Neural cell (in vitro differentiated cells): ENCODE results near the gene THADA.

ENCODE experiments used
- CTCF ChIP-seq: fragments of 450-650 bp; IDR thresholded peaks from 2 replicates; pipeline ENCODE4 v1.5.1; 2014; ENCODE audit warnings: antibody characterized with exemption, mild to moderate bottlenecking, moderate library complexity; ENCODE audit not compliant: poor library complexity, severe bottlenecking
- EP300 ChIP-seq: fragments of 450-650 bp; conservative IDR thresholded peaks from 2 replicates; pipeline ENCODE4 v1.6.1; 2014; ENCODE audit warnings: antibody characterized with exemption, mild to moderate bottlenecking, moderate library complexity; ENCODE audit not compliant: poor library complexity, severe bottlenecking
- EZH2 ChIP-seq: fragments of 200-600, 300-800 bp; shearing (Covaris generic), sonication (generic); IDR thresholded peaks from 2 replicates; pipeline ENCODE4 v1.6.1; 2014; ENCODE audit warnings: antibody characterized with exemption, low read length, borderline replicate concordance, mild to moderate bottlenecking; ENCODE audit not compliant: insufficient read depth, poor library complexity, severe bottlenecking
- POLR2AphosphoS5 ChIP-seq: IDR thresholded peaks from 2 replicates; pipeline ENCODE4 v1.6.1; 2012
- RAD21 ChIP-seq: fragments of 450-650 bp; conservative IDR thresholded peaks from 2 replicates; pipeline ENCODE4 v1.6.1; 2014; ENCODE audit warnings: antibody characterized with exemption, mild to moderate bottlenecking, moderate library complexity
- REST ChIP-seq: IDR thresholded peaks from 2 replicates; pipeline ENCODE4 v1.6.1; 2012; ENCODE audit warnings: borderline replicate concordance
- TAF1 ChIP-seq: IDR thresholded peaks from 2 replicates; pipeline ENCODE4 v1.6.1; 2012; ENCODE audit warnings: low read depth

GRCh38 chr2:43312755-43313641, 282.8 kb downstream of the THADA start:
- no peak for TF ChIP-seq CTCF
- no peak for TF ChIP-seq EZH2
- no peak for TF ChIP-seq POLR2AphosphoS5
- TF ChIP-seq EP300, result no peak
- TF ChIP-seq REST, result no peak
- TF ChIP-seq TAF1, result no peak
- TF ChIP-seq RAD21, result no peak
